ENCODE measurements around the gene ZBTB43. TPM values are rescaled to one million over a fixed set of nuclear protein-coding genes. Genes with fewer than 3 reads are reported as not detected.

Gene ZBTB43
- total and polyA plus RNA-seq, 2 experiments from 2014 or later, result 9.7 to 11.8 TPM

DNA sequence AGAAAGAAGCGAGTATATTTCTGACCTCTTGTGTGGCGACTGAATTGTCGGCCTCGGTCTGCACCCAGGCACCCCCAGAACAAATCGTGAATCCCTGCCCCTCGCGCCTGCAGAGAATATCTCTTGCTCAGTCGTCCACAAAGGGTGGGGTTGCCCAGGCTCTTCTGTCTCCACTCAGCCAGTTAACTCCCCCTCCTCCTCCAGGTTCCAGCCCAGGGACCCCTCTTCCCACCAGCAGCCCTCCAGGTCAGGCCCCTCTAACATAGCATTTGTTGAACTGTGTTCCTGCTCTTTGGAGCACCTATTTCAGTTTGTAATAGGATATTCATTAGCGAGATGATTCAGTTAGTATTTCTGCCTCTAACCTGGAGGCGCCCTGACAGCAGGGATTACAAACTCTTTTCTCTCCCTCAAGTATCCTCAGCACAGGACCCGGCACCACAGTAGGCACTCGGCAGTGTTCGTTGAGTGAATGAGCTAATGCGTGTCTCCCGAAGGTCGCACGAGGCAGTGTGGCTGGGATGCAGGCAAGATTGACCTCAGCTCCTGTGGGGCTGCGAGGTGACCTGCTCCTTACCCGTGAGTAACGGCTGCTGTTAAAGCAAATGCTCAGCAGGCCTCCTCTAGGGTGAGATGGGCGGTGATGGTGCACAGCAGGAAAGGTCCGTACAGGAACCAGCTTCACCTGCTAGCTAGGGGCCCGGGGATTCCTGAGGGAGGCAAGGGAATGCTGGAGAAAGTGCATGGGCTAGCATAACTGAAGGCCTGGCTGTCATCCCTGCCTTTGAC, 81.4 kb downstream of the ZBTB43 start:
- Mint-ChIP-seq H3K9me3 (no peaks in the 10 kb centered on the region), H3K27ac (peak overlapping the region; percentile 51; the same call in 1 of the 2 replicates)

More for the DNA sequence above, 81.4 kb downstream of the ZBTB43 start:
- Histone ChIP-seq H3K27ac (ENCODE audit: low read depth) (peak overlapping the region; percentile 83), H3K79me2 (replicated peaks; ENCODE audit: insufficient read depth) (peaks cover 21% of the 10 kb centered on the region), H3K4me1 (ENCODE audit: insufficient read depth) (peaks cover 11% of the 10 kb centered on the region; the same call in 1 of the 2 replicates), H3K4me2 (no peak overlapping the region), H3K4me3 (no peak overlapping the region), H2AFZ (no peak overlapping the region), H4K20me1 (replicated peaks; ENCODE audit: insufficient read depth) (peaks cover 19% of the 10 kb centered on the region), H3K9me2 (ENCODE audit: insufficient read depth) (no peaks in the 10 kb centered on the region), H3F3A (replicated peaks; ENCODE audit: low read depth) (no peaks in the 10 kb centered on the region; the same call in 1 of the 2 replicates), H3K27me3 (ENCODE audit: insufficient read depth) (no peaks in the 10 kb centered on the region), H3K36me3 (ENCODE audit: insufficient read depth) (no peaks in the 10 kb centered on the region)
- Mint-ChIP-seq H3K4me3 (0 out of 3 replicates have a peak overlapping the region, but pooled peaks have one; percentile 3), H3K27me3 (ENCODE audit: insufficient read depth, low read depth, poor library complexity) (peaks cover 3% of the 10 kb centered on the region), H3K36me3 (ENCODE audit: low read depth) (no peaks in the 10 kb centered on the region; the same call in 2 of the 3 replicates), H3K4me1 (peaks cover 28% of the 10 kb centered on the region)
- peak; percentile 56 for DNase-seq (ENCODE audit: low spot score)
- ATAC-seq, result peak; percentile 79
- no peak for TF ChIP-seq EZH2 (IDR thresholded peaks at IDR 0.05; ENCODE audit: low read depth, unreplicated experiment)
- TF ChIP-seq, protein P1, sequence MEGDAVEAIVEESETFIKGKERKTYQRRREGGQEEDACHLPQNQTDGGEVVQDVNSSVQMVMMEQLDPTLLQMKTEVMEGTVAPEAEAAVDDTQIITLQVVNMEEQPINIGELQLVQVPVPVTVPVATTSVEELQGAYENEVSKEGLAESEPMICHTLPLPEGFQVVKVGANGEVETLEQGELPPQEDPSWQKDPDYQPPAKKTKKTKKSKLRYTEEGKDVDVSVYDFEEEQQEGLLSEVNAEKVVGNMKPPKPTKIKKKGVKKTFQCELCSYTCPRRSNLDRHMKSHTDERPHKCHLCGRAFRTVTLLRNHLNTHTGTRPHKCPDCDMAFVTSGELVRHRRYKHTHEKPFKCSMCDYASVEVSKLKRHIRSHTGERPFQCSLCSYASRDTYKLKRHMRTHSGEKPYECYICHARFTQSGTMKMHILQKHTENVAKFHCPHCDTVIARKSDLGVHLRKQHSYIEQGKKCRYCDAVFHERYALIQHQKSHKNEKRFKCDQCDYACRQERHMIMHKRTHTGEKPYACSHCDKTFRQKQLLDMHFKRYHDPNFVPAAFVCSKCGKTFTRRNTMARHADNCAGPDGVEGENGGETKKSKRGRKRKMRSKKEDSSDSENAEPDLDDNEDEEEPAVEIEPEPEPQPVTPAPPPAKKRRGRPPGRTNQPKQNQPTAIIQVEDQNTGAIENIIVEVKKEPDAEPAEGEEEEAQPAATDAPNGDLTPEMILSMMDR (conservative IDR thresholded peaks at IDR 0.05; ENCODE audit: low read depth in 2 of 2), result no peak
- no peak for TF ChIP-seq EZH2phosphoT487 (IDR thresholded peaks at IDR 0.05; ENCODE audit: unreplicated experiment)
- no peak for TF ChIP-seq POLR2AphosphoS5 (IDR thresholded peaks at IDR 0.05; ENCODE audit: low read depth)
- TF ChIP-seq ZNF331 (CRISPR knock-in tag; IDR thresholded peaks at IDR 0.05; ENCODE audit: low read depth), result no peak
- TF ChIP-seq ZNF114 (CRISPR knock-in tag; IDR thresholded peaks at IDR 0.05), result no peak
- TF ChIP-seq JUNB (IDR thresholded peaks at IDR 0.05; ENCODE audit: unreplicated experiment), result no peak
- TF ChIP-seq, protein P2, sequence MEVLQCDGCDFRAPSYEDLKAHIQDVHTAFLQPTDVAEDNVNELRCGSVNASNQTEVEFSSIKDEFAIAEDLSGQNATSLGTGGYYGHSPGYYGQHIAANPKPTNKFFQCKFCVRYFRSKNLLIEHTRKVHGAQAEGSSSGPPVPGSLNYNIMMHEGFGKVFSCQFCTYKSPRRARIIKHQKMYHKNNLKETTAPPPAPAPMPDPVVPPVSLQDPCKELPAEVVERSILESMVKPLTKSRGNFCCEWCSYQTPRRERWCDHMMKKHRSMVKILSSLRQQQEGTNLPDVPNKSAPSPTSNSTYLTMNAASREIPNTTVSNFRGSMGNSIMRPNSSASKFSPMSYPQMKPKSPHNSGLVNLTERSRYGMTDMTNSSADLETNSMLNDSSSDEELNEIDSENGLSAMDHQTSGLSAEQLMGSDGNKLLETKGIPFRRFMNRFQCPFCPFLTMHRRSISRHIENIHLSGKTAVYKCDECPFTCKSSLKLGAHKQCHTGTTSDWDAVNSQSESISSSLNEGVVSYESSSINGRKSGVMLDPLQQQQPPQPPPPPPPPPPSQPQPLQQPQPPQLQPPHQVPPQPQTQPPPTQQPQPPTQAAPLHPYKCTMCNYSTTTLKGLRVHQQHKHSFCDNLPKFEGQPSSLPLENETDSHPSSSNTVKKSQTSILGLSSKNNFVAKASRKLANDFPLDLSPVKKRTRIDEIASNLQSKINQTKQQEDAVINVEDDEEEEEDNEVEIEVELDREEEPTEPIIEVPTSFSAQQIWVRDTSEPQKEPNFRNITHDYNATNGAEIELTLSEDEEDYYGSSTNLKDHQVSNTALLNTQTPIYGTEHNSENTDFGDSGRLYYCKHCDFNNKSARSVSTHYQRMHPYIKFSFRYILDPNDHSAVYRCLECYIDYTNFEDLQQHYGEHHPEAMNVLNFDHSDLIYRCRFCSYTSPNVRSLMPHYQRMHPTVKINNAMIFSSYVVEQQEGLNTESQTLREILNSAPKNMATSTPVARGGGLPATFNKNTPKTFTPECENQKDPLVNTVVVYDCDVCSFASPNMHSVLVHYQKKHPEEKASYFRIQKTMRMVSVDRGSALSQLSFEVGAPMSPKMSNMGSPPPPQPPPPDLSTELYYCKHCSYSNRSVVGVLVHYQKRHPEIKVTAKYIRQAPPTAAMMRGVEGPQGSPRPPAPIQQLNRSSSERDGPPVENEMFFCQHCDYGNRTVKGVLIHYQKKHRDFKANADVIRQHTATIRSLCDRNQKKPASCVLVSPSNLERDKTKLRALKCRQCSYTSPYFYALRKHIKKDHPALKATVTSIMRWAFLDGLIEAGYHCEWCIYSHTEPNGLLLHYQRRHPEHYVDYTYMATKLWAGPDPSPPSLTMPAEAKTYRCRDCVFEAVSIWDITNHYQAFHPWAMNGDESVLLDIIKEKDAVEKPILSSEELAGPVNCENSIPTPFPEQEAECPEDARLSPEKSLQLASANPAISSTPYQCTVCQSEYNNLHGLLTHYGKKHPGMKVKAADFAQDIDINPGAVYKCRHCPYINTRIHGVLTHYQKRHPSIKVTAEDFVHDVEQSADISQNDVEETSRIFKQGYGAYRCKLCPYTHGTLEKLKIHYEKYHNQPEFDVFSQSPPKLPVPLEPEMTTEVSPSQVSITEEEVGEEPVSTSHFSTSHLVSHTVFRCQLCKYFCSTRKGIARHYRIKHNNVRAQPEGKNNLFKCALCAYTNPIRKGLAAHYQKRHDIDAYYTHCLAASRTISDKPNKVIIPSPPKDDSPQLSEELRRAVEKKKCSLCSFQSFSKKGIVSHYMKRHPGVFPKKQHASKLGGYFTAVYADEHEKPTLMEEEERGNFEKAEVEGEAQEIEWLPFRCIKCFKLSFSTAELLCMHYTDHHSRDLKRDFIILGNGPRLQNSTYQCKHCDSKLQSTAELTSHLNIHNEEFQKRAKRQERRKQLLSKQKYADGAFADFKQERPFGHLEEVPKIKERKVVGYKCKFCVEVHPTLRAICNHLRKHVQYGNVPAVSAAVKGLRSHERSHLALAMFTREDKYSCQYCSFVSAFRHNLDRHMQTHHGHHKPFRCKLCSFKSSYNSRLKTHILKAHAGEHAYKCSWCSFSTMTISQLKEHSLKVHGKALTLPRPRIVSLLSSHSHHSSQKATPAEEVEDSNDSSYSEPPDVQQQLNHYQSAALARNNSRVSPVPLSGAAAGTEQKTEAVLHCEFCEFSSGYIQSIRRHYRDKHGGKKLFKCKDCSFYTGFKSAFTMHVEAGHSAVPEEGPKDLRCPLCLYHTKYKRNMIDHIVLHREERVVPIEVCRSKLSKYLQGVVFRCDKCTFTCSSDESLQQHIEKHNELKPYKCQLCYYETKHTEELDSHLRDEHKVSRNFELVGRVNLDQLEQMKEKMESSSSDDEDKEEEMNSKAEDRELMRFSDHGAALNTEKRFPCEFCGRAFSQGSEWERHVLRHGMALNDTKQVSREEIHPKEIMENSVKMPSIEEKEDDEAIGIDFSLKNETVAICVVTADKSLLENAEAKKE (CRISPR knock-in tag; IDR thresholded peaks at IDR 0.05), result no peak
- no peak for TF ChIP-seq ETS1 (IDR thresholded peaks at IDR 0.05)
- no peak for TF ChIP-seq NANOG (IDR thresholded peaks at IDR 0.05; ENCODE audit: borderline replicate concordance)
- no peak for TF ChIP-seq REST (IDR thresholded peaks at IDR 0.05; ENCODE audit: unreplicated experiment)
- TF ChIP-seq CREB1 (CRISPR knock-in tag; IDR thresholded peaks at IDR 0.05; ENCODE audit: low read depth), result no peak
- TF ChIP-seq STAT1 (IDR thresholded peaks at IDR 0.05; ENCODE audit: unreplicated experiment), result no peak

All from GM23338 (cell line).